Kidney tubule cell (primary cell): ENCODE data around the gene MAN2B2.
"Not testable (repeated sequence)": the region's sequence is repeated elsewhere in the genome, so short reads cannot be mapped to it uniquely, and the experiment has no call there.

ENCODE experiments used
- DNase-seq: peaks from one replicate; pipeline ENCODE4 v3.0.0-alpha.2; 2018; ENCODE audit warnings: low spot score

MAN2B2 gene

GRCh38 chr4:6644792-6645530 lies 70.0 kb downstream of the MAN2B2 start:
- no peak for DNase-seq

DNA sequence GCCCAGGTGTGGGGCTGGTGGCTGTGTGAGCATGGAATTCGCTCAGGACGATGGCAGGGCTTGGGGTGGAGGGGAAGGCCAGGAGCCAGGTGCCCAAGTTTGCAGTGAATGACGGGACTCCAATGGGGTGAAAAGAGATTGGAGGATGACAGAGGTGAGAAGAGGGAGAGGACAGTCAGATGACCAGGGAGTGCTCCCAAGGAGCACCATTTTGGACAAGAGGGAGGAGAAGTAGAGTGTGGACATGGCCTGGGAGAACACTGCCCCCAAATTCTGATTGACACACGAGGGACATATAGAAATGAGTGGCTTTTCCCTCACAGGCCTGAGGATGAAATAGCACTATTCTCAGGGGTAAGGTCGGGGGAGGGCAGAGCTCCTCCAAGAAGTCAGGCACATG lies 72.2 kb downstream of the MAN2B2 start:
- DNase-seq, result no peak

DNA sequence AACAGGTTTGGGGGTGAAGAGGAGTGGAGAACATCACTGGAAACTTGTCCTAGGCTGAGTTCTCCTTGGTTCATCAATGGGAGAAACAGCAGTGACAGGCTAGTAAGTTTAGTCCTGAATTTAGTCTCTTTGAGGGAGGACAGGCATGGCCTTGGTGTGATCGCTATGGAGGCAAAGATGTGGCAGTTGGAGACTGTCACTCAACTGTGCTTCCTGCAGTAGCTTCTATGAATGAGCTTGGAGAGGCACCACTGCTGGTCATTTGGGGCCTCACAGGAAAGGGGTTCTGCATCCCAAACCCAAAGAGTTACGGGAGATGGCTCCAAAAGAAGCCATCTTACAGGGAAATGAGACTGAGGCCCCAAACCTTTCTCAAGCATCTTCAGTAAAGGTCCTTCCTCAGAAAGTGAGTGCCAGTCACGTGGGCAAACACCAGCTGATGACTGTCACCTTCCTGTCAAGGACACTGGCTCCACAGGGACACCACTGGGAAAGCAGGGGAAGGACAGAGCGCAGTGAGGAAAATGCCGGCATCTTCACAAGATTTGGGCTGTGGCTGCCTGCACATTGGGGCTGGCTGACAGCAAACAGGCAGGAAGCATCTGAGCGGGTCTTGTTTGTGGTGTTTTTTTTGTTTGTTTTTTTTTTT lies 72.7 kb downstream of the MAN2B2 start:
- no peak for DNase-seq

- DNase-seq, result no peak
Observed at GRCh38 chr4:6649216-6649615, 74.2 kb downstream of the MAN2B2 start.

DNA sequence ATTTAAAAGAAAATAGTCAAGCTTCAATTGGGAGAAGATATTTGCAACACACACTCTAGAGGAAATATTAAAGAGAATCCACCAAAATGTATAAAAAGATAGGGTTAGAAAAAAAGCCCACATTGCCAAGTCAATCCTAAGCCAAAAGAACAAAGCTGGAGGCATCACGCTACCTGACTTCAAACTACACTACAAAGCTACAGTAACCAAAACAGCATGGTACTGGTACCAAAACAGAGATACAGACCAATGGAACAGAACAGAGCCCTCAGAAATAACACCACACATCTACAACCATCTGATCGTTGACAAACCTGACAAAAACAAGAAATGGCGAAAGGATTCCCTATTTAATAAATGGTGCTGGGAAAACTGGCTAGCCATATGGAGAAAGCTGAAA lies 79.2 kb downstream of the MAN2B2 start:
- DNase-seq, result not testable (repeated sequence)

DNA sequence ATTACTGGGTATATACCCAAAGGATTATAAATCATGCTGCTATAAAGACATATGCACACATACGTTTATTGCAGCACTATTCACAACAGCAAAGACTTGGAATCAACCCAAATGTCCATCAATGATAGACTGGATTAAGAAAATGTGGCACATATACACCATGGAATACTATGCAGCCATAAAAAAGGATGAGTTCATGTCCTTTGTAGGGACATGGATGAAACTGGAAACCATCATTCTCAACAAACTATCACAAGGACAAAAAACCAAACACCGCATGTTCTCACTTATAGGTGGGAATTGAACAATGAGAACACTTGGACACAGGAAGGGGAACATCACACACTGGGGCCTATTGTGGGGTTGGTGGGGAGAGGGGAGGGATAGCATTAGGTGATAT lies 80.3 kb downstream of the MAN2B2 start:
- not testable (repeated sequence) for DNase-seq

- DNase-seq, result no peak
Observed at GRCh38 chr4:6655924-6656323, 80.9 kb downstream of the MAN2B2 start.

DNA sequence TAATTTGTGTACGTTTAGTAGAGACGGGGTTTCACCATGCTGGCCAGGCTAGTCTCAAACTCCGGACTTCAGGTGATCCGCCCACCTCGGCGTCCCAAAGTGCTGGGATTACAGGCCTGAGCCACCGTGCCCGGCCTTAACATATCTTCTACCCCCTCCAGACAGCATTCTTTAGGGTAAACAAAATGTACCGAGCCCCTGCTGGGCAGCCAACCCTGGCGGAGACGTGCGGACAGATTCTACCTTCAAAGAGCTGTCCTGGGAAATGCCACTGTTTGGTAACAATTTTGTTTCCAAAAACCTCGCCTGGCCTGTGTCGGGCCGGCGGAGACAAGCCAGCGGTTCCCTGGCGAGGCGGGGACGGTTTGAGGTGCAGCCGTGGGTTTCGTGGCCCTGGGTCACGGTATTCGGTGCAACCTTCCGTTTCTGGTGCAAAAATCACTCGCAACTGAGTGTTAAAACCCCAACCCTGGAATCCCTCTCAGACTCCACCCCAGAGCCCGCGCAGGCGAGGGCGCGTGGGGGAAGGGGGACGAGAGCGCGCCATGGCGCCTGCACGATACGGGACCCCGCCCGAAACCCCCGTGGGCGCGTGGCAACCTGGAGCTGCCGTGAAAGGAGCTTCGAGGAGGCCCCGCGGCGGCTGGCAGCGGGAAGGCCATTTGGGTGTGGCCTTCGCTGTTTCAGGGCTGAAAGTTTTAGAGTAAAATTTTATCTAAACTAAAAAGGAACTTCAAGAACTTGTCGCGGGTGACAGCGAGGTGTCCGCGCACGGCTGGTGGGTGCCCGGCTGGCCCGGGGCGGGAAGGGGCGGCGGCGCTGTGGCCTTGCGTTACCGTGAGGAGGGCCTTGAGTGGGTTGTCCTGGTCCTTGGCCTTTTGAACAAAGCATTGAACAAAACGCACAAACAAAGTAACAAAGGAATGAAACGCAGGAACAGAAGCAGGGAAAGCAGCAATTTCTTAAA lies 82.5 kb downstream of the MAN2B2 start:
- no peak for DNase-seq

GRCh38 chr4:6658209-6658595 lies 83.2 kb downstream of the MAN2B2 start:
- DNase-seq, result no peak

DNA sequence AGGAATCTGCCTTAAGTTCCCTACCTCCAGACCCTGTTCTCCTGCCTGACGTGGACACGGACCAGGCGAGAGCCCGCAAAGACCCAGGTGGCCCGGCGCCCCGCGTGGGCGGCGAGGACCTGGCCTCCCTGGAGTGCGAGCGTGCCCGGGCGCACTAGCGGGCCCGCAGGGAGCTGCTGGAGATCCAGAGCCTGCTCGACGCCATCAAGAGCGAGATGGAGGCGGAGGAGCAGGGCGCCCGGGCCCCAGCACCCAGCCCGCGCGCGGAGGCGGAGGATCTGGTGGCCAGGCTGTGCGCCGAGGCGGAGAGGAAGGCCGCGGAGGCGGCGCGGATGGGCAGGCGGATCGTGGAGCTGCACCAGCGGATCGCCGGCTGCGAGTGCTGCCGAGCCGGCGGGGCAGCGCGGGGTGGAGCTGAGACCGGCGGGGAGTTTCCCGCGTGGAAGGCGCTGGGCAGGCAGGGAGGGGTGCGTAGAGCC lies 83.6 kb downstream of the MAN2B2 start:
- peak; percentile 47 for DNase-seq

DNA sequence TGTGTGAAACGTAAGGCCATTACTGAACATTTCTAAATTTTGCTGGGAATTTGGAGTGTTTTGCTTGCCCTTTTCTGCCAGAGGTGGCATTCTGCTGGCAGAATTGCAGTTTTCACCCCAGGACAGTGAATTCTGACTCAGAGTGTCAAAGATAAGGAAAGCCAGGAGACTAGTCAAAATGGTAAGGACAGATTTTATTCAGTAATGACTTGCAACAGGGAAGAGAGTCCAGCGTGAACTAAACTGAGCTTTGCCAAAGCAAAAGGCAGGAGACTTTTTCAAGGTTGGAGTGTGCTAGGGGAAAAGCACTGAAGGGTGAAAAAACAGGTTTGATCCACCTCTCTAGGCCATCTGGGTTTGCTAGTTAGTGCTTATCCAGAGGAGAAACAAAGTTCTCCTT lies 84.9 kb downstream of the MAN2B2 start:
- no peak for DNase-seq

- no peak for DNase-seq
Observed at GRCh38 chr4:6660430-6660829, 85.4 kb downstream of the MAN2B2 start.

DNA sequence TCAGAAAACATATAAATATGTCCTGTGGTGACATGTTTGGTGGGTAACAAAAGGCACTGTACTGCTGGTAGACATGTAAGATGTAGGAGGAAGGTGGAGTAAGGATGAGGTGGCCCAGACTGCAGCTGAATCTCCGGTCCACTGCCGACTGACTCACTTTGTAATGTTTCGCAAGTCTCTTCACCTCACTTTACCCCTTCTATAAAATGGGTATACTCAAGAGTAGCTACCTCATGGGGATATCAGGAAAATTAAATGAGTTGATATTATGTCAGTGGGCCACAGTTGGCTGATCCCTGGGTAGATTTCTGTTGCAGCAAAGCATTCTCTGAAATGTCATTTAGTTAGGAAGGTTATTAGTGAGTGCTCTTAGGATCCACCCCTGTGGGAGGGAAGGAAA lies 87.6 kb downstream of the MAN2B2 start:
- DNase-seq, result no peak

DNA sequence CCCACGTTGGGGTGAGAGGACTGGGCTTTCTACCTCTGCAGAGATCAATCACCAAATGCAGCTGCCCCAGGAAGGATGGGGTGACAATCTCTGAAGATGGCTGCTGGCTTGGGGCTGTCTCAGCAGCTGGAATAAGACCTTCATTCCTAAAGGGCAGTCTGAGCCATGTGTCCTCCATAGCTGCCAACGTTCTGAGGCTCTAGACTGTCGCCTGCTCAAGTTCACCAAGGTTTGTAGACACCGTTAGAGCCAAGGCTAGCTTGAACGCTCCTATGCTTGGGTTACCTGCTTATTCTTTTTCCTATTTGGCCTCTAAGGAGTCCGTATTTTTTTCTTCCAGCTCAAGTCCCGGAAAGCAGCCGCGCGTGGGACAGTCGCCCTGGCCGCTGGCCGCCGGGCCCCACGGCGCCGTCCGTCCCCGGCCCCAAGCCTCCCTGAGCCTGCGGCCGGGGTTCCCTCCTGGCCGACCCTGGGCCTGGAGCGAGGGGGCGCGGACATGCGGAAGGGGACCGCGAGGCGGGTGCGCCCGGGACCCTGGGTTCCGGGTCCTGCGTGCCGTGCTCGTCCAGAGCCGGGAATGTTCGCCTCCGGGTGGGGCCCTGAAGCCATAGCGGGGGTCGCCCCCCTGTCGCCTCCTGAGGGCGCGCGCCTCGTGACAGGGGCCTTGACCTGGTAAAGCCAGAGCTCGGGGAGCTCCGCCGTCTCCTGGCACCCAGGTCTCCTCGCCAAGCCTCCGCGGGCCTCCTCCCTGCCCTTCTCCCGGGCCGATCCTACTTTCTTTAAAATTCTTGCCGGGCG lies 88.8 kb downstream of the MAN2B2 start:
- no peak for DNase-seq

- no peak for DNase-seq
Observed at GRCh38 chr4:6665320-6665654, 90.3 kb downstream of the MAN2B2 start.

- DNase-seq, result peak; percentile 93
Observed at GRCh38 chr4:6668391-6668790, 93.4 kb downstream of the MAN2B2 start.

DNA sequence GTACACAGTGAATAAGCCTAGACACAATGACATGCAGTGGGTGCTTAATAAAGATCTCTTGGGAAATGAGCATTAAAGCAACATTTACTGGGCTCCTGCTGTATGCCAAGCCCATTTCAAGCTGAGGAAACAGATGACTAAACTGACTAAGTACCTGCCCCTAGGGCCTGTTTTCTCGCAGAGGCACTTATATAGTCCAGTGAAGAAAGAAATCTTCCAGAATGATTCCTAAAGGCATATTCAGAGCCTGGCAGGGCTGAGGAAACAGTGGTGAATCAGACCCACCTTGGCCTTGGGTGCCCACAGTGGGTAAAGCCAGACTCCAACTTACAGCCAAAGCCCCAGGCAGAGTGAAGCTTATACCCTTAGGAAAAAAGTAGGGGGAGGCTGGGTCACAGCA lies 96.7 kb downstream of the MAN2B2 start:
- no peak for DNase-seq

DNA sequence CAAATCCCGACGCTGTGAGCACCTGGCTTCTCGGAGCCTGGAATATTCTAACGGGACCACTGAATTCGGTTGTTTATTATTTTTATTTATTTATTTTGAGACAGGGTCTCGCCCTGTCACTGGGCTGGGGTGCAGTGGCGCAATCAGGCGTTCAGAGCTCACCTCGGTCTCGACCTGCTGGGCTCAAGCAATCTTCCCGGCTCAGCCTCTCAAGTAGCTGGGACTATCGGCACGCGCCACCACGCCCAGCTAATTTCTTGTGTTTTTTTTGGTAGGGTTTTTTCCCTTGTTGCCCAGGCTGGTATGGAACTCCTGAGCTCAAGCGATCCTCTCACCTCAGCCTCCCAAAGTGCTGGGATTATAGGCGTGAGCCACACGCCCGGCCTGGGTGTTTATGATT lies 97.1 kb downstream of the MAN2B2 start:
- DNase-seq, result no peak

DNA sequence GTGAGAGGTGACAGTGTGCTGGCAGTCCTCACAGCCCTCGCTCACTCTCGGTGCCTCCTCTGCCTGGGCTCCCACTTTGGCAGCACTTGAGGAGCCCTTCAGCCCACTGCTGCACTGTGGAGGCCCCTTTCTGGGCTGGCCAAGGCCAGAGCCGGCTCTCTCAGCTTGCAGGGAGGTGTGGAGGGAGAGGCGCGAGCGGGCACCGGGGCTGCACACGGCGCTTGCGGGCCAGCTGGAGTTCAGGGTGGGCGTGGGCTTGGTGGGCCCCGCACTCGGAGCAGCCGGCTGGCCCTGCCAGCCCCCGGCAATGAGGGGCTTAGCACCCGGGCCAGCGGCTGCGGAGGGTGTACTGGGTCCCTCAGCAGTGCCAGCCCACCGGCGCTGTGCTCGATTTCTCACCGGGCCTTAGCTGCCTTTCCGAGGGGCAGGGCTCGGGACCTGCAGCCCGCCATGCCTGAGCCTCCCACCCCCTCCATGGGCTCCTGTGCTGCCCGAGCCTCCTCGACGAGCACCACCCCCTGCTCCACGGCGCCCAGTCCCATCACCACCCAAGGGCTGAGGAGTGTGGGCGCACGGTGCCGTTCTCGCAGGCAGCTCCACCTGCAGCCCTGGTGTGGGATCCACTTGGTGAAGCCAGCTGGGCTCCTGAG lies 97.7 kb downstream of the MAN2B2 start:
- not testable (repeated sequence) for DNase-seq
